HepG2 (cell line): ENCODE data around the gene DHRS11. TPM values are rescaled to one million over a fixed set of nuclear protein-coding genes. Genes with fewer than 3 reads are reported as not detected.

Experiments
- ATAC-seq: fragments of 200-7000 bp; cut with Tn5 transposase; 3 replicates; pipeline ENCODE4 v1.9.1; 2020; ENCODE audit warnings: mild to moderate bottlenecking, moderate library complexity
- BruUV-seq: library from RNA; stranded (reverse); fragments of 400-500 nt; replicated peaks from 2 replicates; lab custom pipeline; 2021; lab: Mats Ljungman, UMichigan
- CTCF ChIA-PET: fragments of 300-600 bp; formaldehyde crosslinking; extraction: SDS; loops from one replicate; lab custom pipeline; 2021; ENCODE audit warnings: low total read pairs, inconsistent platforms, low intra/inter-chr PET ratio; lab: Yijun Ruan, JAX
- POLR2A ChIA-PET: fragments of 350-600 bp; sonication (Branson Sonifier 250); formaldehyde crosslinking; loops from one replicate; lab custom pipeline; 2020; ENCODE audit warnings: antibody characterized with exemption, inconsistent platforms; lab: Yijun Ruan, JAX
- DNase-seq: peaks from one replicate; pipeline ENCODE4 v3.0.0-alpha.2; 2015; ENCODE audit warnings: low spot score
- FAIRE-seq: peaks from 3 replicates; lab custom pipeline; 2011; peaks lifted over from hg19 to GRCh38; lab: Jason Lieb, UNC
- H2AFZ ChIP-seq: one replicate; pipeline ENCODE4 v1.6.1; 2011; ENCODE audit warnings: low read length, inconsistent platforms
- H3K27ac ChIP-seq: fragments of 300-600 bp; 3 replicates; pipeline ENCODE4 v1.8.0; 2011; ENCODE audit warnings: mixed run types, mild to moderate bottlenecking, mixed read lengths, low read length, inconsistent platforms; ENCODE audit not compliant: insufficient read depth; ENCODE audit errors: extremely low read length
- H3K27me3 ChIP-seq, 2 experiments: fragments of 200-600 bp in 1 of 2; 2 replicates in 1 of 2; 3 replicates in 1 of 2; pipeline versions ENCODE4 v1.6.0 to v1.8.0; 2011; ENCODE audit warnings: low read length in 2 of 2, mild to moderate bottlenecking in 2 of 2, moderate library complexity in 2 of 2, inconsistent platforms in 1 of 2; ENCODE audit not compliant: insufficient read depth in 2 of 2, control insufficient read depth in 1 of 2
- H3K36me3 ChIP-seq, 2 experiments: fragments of 200-600 bp in 1 of 2; replicated peaks in 1 of 2; 2 replicates in 1 of 2; 3 replicates in 1 of 2; pipeline versions ENCODE4 v1.5.1 to v1.8.0; 2011; ENCODE audit warnings: low read length in 2 of 2, inconsistent platforms in 1 of 2; ENCODE audit not compliant: insufficient read depth in 2 of 2, control insufficient read depth in 1 of 2
- H3K4me1 ChIP-seq: 2 replicates; pipeline ENCODE4 v1.5.1; 2012; ENCODE audit warnings: low read length, inconsistent platforms; ENCODE audit not compliant: insufficient read depth
- H3K4me2 ChIP-seq: 2 replicates; pipeline ENCODE4 v1.6.0; 2011; ENCODE audit warnings: low read depth, low read length, inconsistent platforms
- H3K4me3 ChIP-seq, 3 experiments: fragments of 200-600 bp in 1 of 3; sonication (generic), shearing (Covaris generic) in 1 of 3; replicated peaks in 1 of 3; 2 replicates each; pipeline ENCODE4 v1.5.1; 2011 to 2016; ENCODE audit warnings: low read length in 3 of 3, inconsistent platforms in 2 of 3, low read depth in 2 of 3, mild to moderate bottlenecking in 2 of 3, control low read depth in 1 of 3, mixed read lengths in 1 of 3; ENCODE audit not compliant: insufficient read depth in 1 of 3
- H3K79me2 ChIP-seq: one replicate; pipeline ENCODE4 v1.6.1; 2011; ENCODE audit warnings: low read length, inconsistent platforms; ENCODE audit not compliant: insufficient read depth
- H3K9ac ChIP-seq: 2 replicates; pipeline ENCODE4 v1.6.0; 2011; ENCODE audit warnings: mild to moderate bottlenecking, low read depth, low read length, inconsistent platforms; ENCODE audit not compliant: insufficient read depth
- H3K9me3 ChIP-seq: 2 replicates; pipeline ENCODE4 v1.5.1; 2012; ENCODE audit warnings: mild to moderate bottlenecking, low read length
- H4K20me1 ChIP-seq: 2 replicates; pipeline ENCODE4 v1.6.0; 2011; ENCODE audit warnings: inconsistent platforms, mild to moderate bottlenecking, low read length, moderate library complexity; ENCODE audit not compliant: insufficient read depth
- AGO2 ChIP-seq: fragments of 200-400 bp; formaldehyde crosslinking; optimal IDR thresholded peaks from 2 replicates; pipeline ENCODE3; 2017; ENCODE audit warnings: mild to moderate bottlenecking, low read depth, low read length, moderate library complexity
- CSRNP1 ChIP-seq: sonication (generic); formaldehyde crosslinking; IDR thresholded peaks from 2 replicates; pipeline ENCODE4 v1.8.1; 2023; ENCODE audit warnings: mild to moderate bottlenecking, missing genetic modification reagents
- FOXK2 ChIP-seq: fragments of 450-650 bp; IDR thresholded peaks from 2 replicates; pipeline ENCODE4 v1.6.1; 2016
- ISX ChIP-seq: sonication (generic); formaldehyde crosslinking; conservative IDR thresholded peaks from 2 replicates; pipeline ENCODE4 v1.5.0; 2020; ENCODE audit warnings: missing genetic modification reagents
- MTERF4 ChIP-seq: sonication (generic); formaldehyde crosslinking; IDR thresholded peaks from 2 replicates; pipeline ENCODE4 v1.8.0; 2023; ENCODE audit warnings: mild to moderate bottlenecking, missing genetic modification reagents
- MXD4 ChIP-seq: IDR thresholded peaks from 2 replicates; pipeline ENCODE4 v1.6.1; 2016; ENCODE audit warnings: mild to moderate bottlenecking, missing biosample characterization, missing genetic modification reagents
- POLR2AphosphoS5 ChIP-seq: IDR thresholded peaks from 2 replicates; pipeline ENCODE4 v1.6.1; 2012; ENCODE audit warnings: low read depth, low read length
- RNF2 ChIP-seq: fragments of 450-650 bp; conservative IDR thresholded peaks from 2 replicates; pipeline ENCODE4 v1.6.1; 2016; ENCODE audit warnings: low read depth
- SMAD3 ChIP-seq: sonication (generic); formaldehyde crosslinking; IDR thresholded peaks from 2 replicates; pipeline ENCODE4 v1.4.0; 2020; ENCODE audit warnings: missing genetic modification reagents
- ZKSCAN5 ChIP-seq: sonication (generic); formaldehyde crosslinking; IDR thresholded peaks from 2 replicates; pipeline ENCODE4 v1.5.1; 2020; ENCODE audit warnings: mild to moderate bottlenecking, missing genetic modification reagents
- ZNF180 ChIP-seq: sonication (generic); formaldehyde crosslinking; IDR thresholded peaks from 2 replicates; pipeline ENCODE4 v1.4.0; 2020; ENCODE audit warnings: low read depth, missing genetic modification reagents, borderline replicate concordance
- ZNF350 ChIP-seq: sonication (generic); formaldehyde crosslinking; IDR thresholded peaks from 2 replicates; pipeline ENCODE4 v1.4.0; 2020; ENCODE audit warnings: mild to moderate bottlenecking, low read depth, missing genetic modification reagents, borderline replicate concordance
- ZNF563 ChIP-seq: sonication (generic); formaldehyde crosslinking; IDR thresholded peaks from 2 replicates; pipeline ENCODE4 v1.8.0; 2022; ENCODE audit warnings: mild to moderate bottlenecking, moderate library complexity, missing genetic modification reagents
- ZNF687 ChIP-seq: sonication (generic); formaldehyde crosslinking; IDR thresholded peaks from 2 replicates; pipeline ENCODE4 v1.5.1; 2020; ENCODE audit warnings: mild to moderate bottlenecking, missing genetic modification reagents, moderate library complexity
- ZNF746 ChIP-seq: sonication (generic); formaldehyde crosslinking; IDR thresholded peaks from 2 replicates; pipeline ENCODE4 v1.8.0; 2022; ENCODE audit warnings: mild to moderate bottlenecking, missing genetic modification reagents
- ZNF75D ChIP-seq: sonication (generic); formaldehyde crosslinking; IDR thresholded peaks from 2 replicates; pipeline ENCODE4 v1.8.1; 2023; ENCODE audit warnings: missing genetic modification reagents, mild to moderate bottlenecking, borderline replicate concordance
- ZNF766 ChIP-seq: sonication (generic); formaldehyde crosslinking; IDR thresholded peaks from 2 replicates; pipeline ENCODE4 v1.5.0; 2020; ENCODE audit warnings: missing genetic modification reagents, borderline replicate concordance
- ZNF879 ChIP-seq: sonication (generic); formaldehyde crosslinking; IDR thresholded peaks from 2 replicates; pipeline ENCODE4 v1.8.1; 2023; ENCODE audit warnings: missing genetic modification reagents
- WGBS: methylation state at CpG from one replicate; pipeline ENCODE4 v1.1.6; 2017; ENCODE audit warnings: low lambda C conversion rate; 5-methylcytosine and 5-hydroxymethylcytosine counted together
- in situ Hi-C: cut with HindIII; loops from 2 replicates; pipeline ENCODE4 v1.10.0; 2017; ENCODE audit warnings: low pct_unique_long_range_greater_than_20kb; ENCODE audit not compliant: extremely low pct_ligation_motif_present
- intact Hi-C: fragments of 100-400 bp; cut with micrococcal nuclease; formaldehyde crosslinking; loops from one replicate; pipeline ENCODE4 v1.10.0; 2022; ENCODE audit not compliant: unreplicated experiment
- polyA plus RNA-seq, 8 experiments: library from polyadenylated mRNA; depleted of rRNA in 3 of 8; stranded (reverse) in 7 of 8; unstranded in 1 of 8; fragments of >200 nt; fragmentation: Illumina TruSeq in 4 of 8; extraction: Trizol in 4 of 8; gene quantifications; 2 replicates each; pipeline versions ENCODE4 v1.2.1 to v1.2.3, GENCODE V29; 2011 to 2016; ENCODE audit warnings: low read depth in 4 of 8, missing spikeins in 1 of 8, mixed read lengths in 1 of 8; ENCODE audit not compliant: insufficient read depth in 1 of 8
- total RNA-seq, 5 experiments: library from RNA; depleted of rRNA; stranded (reverse); fragments of >200 nt; fragmentation: Illumina TruSeq; extraction: Trizol; gene quantifications; 2 replicates each; pipeline ENCODE4 v1.2.3, GENCODE V29; 2016; ENCODE audit warnings: low read depth in 1 of 5

DHRS11 gene
- total and polyA plus RNA-seq, 2 of the 13 experiments (the other 11 are each of a cell fraction or from before 2014, with no cell fraction given) = 28.4 to 41.9 TPM

GRCh38 chr17:36602030-36602748 lies 10.5 kb downstream of the DHRS11 start:
- H3K4me1 ChIP-seq = peaks cover 42% of the 10 kb centered on the region
- H3K27me3 ChIP-seq = no peaks in the 10 kb centered on the region; a peak in 1 of 5 replicates
- in situ Hi-C loops (loop anchor here (25.0 kb wide), 1 partner anchor 635 kb away; no protein-coding TSS in a partner anchor), intact Hi-C loops (no loop called here)
- POLR2A ChIA-PET = interaction anchor here (1.0 to 5.7 kb wide), 10 partner anchors 10 to 465 kb away, joined by 3 to 71 read pairs (median 6); partner anchors contain the start of genes DHRS11, GGNBP2, MYO19 and PIGW
- CTCF ChIA-PET = interaction anchor here (1.8 kb wide), 1 partner anchor 104 kb away, joined by 7 read pairs; no protein-coding TSS in a partner anchor
- DNase-seq = no peak
- 2% methylated on average over 10 of the region's 38 CpGs for WGBS
- no peak overlapping the region for H2AFZ ChIP-seq
- peaks cover 0 to 6% of the 10 kb centered on the region in 2 experiments; a peak in 1 of 5 replicates for H3K36me3 ChIP-seq
- peak; percentile 25 for ATAC-seq
- peak overlapping the region; percentile 90 for H3K9ac ChIP-seq
- H3K4me3 ChIP-seq = peak overlapping the region; percentile 71 to 90 (median 72)
- no TSS peak for BruUV-seq
- peaks cover 7% of the 10 kb centered on the region; the same call in 1 of the 2 replicates for H4K20me1 ChIP-seq
- peaks cover 23% of the 10 kb centered on the region for H3K79me2 ChIP-seq
- H3K9me3 ChIP-seq = no peaks in the 10 kb centered on the region
- peak overlapping the region; percentile 99 for H3K4me2 ChIP-seq
- no peak for FAIRE-seq
- peak overlapping the region; percentile 91 for H3K27ac ChIP-seq
- no peak for TF ChIP-seq SMAD3 (CRISPR knock-in tag)
- no peak; the same call in 1 of the 2 replicates for TF ChIP-seq ZNF563 (CRISPR knock-in tag)
- no peak for TF ChIP-seq ZKSCAN5
- TF ChIP-seq ZNF687 (CRISPR knock-in tag) = 0 out of 2 replicates have a peak, but pooled peaks have one; percentile 65
- TF ChIP-seq FOXK2 = no peak
- no peak for TF ChIP-seq MXD4 (CRISPR knock-in tag)
- no peak for TF ChIP-seq AGO2
- no peak for TF ChIP-seq CSRNP1 (CRISPR knock-in tag)
- peak; percentile 1; the same call in 1 of the 2 replicates for TF ChIP-seq ZNF350 (CRISPR knock-in tag)
- no peak for TF ChIP-seq ZNF746
- no peak for TF ChIP-seq POLR2AphosphoS5
- TF ChIP-seq RNF2 = no peak
- TF ChIP-seq MTERF4 = no peak
- no peak for TF ChIP-seq ISX
- no peak for TF ChIP-seq ZNF766 (CRISPR knock-in tag)
- TF ChIP-seq ZNF180 (CRISPR knock-in tag) = no peak
- TF ChIP-seq ZNF879 (CRISPR knock-in tag) = 0 out of 2 replicates have a peak, but pooled peaks have one; percentile 48
- no peak for TF ChIP-seq ZNF75D (CRISPR knock-in tag)
